ENCODE results near the gene ERGIC3. TPM values are rescaled to one million over a fixed set of nuclear protein-coding genes. Genes with fewer than 3 reads are reported as not detected.
"Not testable (repeated sequence)": the region's sequence is repeated elsewhere in the genome, so short reads cannot be mapped to it uniquely, and the experiment has no call there.

Gene ERGIC3
- total RNA-seq, 4 donors from 2014 or later, result 129 to 200 (median 163) TPM

GRCh38 chr20:35542990-35543389 is 1.1 kb downstream of the ERGIC3 start:
- peaks cover 0 to 21% (median 8%) of the 10 kb centered on the region in 3 donors for H3K4me1 ChIP-seq
- H3K27ac ChIP-seq, result no peak overlapping the region
- TF ChIP-seq POLR2A (IDR thresholded peaks at IDR 0.05) (no peak), EP300 (IDR thresholded peaks at IDR 0.05) (no peak), POLR2AphosphoS5 (IDR thresholded peaks at IDR 0.05) (no peak)
- TF ChIP-seq, protein P1, sequence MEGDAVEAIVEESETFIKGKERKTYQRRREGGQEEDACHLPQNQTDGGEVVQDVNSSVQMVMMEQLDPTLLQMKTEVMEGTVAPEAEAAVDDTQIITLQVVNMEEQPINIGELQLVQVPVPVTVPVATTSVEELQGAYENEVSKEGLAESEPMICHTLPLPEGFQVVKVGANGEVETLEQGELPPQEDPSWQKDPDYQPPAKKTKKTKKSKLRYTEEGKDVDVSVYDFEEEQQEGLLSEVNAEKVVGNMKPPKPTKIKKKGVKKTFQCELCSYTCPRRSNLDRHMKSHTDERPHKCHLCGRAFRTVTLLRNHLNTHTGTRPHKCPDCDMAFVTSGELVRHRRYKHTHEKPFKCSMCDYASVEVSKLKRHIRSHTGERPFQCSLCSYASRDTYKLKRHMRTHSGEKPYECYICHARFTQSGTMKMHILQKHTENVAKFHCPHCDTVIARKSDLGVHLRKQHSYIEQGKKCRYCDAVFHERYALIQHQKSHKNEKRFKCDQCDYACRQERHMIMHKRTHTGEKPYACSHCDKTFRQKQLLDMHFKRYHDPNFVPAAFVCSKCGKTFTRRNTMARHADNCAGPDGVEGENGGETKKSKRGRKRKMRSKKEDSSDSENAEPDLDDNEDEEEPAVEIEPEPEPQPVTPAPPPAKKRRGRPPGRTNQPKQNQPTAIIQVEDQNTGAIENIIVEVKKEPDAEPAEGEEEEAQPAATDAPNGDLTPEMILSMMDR (IDR thresholded peaks at IDR 0.05), result no peak
- ATAC-seq, result no peak
- peaks cover 0 to 47% of the 10 kb centered on the region in 2 donors for H3K36me3 ChIP-seq
- 100% methylated on average over 1 of the region's 1 CpG for WGBS, 2 donors (ENCODE audit: low coverage in 1 of 2)
- no peaks in the 10 kb centered on the region for H3K27me3 ChIP-seq
- no peak overlapping the region for H3K4me3 ChIP-seq
- no peaks in the 10 kb centered on the region for H3K9me3 ChIP-seq

DNA sequence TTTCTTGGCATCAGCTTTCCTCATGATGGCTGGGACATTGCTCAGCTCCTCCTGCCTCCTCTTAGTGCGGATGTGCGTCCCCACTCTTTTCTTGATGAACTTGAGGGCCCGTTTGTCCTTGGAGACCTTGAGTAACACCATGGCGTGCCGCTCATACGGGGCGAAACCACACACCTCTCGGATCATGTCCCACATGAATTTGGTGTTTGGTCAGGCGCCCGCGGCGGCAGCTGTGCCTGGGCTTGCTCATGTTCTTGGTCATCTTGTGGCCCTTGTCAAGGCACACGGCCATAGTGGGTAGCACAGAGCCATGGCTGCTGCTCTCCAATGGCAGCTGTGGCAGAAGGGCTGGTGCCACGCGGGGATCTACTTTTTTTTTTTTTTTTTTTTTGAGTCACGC is 2.6 kb downstream of the ERGIC3 start:
- 97% methylated on average over 8 of the region's 16 CpGs; no CpG with 5 or more reads in 1 of the 2 donors for WGBS, 2 donors (ENCODE audit: low coverage in 1 of 2)
- TF ChIP-seq POLR2AphosphoS5 (IDR thresholded peaks at IDR 0.05) (no peak), POLR2A (IDR thresholded peaks at IDR 0.05) (no peak), EP300 (IDR thresholded peaks at IDR 0.05) (no peak)
- TF ChIP-seq, protein P1 (IDR thresholded peaks at IDR 0.05), result no peak
- no peak overlapping the region for H3K27ac ChIP-seq
- ATAC-seq, result no peak
- peaks cover 0 to 62% of the 10 kb centered on the region in 2 donors for H3K36me3 ChIP-seq
- no peaks in the 10 kb centered on the region for H3K9me3 ChIP-seq
- no peaks in the 10 kb centered on the region for H3K27me3 ChIP-seq
- peaks cover 0 to 21% (median 8%) of the 10 kb centered on the region in 3 donors for H3K4me1 ChIP-seq
- H3K4me3 ChIP-seq, result no peak overlapping the region

GRCh38 chr20:35544941-35545340 is 3.1 kb downstream of the ERGIC3 start:
- not testable (repeated sequence) for ATAC-seq, H3K4me3 ChIP-seq, H3K27me3 ChIP-seq, H3K27ac ChIP-seq, H3K9me3 ChIP-seq
- WGBS, 2 donors (ENCODE audit: low coverage in 1 of 2), result 100% methylated on average over 1 of the region's 7 CpGs; no CpG with 5 or more reads in 1 of the 2 donors
- Histone ChIP-seq H3K4me1 (peaks cover 0 to 21% (median 8%) of the 10 kb centered on the region in 3 donors), H3K36me3 (peaks cover 0 to 67% of the 10 kb centered on the region in 2 donors)

DNA sequence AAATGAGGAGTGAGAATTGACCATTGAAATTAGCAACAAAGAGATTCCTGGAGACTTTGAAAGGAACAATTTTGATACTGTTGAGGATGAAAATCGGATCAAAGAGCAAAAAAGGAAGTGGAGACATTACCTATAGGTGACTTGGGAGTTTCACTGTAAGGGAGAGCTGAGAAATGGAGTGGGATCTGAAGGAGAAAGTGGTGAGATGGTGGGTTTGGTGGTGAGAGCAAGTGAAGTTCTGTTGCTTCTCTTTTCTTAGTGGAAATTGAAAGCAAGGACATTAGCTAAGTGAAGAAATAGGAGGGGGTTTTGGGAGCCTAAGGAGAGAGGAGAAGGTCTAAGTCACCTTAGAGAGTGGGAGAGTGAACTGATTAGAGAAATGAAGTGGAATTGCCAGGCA is 4.2 kb downstream of the ERGIC3 start:
- peaks cover 0 to 19% (median 8%) of the 10 kb centered on the region in 3 donors for H3K4me1 ChIP-seq
- no peaks in the 10 kb centered on the region for H3K9me3 ChIP-seq
- no peak for ATAC-seq
- TF ChIP-seq POLR2AphosphoS5 (IDR thresholded peaks at IDR 0.05) (no peak), POLR2A (IDR thresholded peaks at IDR 0.05) (no peak), EP300 (IDR thresholded peaks at IDR 0.05) (no peak)
- TF ChIP-seq, protein P1 (IDR thresholded peaks at IDR 0.05), result no peak
- H3K36me3 ChIP-seq, result peaks cover 0 to 79% of the 10 kb centered on the region in 2 donors
- WGBS, 2 donors (ENCODE audit: low coverage in 1 of 2), result 100% methylated on average over 1 of the region's 1 CpG; no CpG with 5 or more reads in 1 of the 2 donors
- no peak overlapping the region for H3K27ac ChIP-seq
- H3K4me3 ChIP-seq, result no peak overlapping the region
- H3K27me3 ChIP-seq, result no peaks in the 10 kb centered on the region

DNA sequence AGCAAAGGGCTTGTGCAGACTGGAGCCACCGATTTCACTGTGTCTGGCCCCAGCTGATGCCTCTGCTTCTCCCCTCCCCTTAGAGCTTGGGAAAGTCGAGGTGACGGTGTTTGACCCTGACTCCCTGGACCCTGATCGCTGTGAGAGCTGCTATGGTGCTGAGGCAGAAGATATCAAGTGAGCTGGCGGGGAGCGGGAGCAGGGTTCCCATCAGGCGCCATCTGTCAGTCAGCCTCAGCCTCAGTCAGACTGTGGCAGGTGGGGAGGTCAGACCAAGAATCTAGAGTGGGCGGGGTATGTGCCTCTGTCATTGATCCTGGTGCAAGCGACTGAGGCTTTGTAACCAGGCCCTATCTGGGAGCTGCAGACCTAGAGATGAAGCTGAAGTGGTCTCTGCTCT is 5.5 kb downstream of the ERGIC3 start:
- H3K9me3 ChIP-seq, result no peaks in the 10 kb centered on the region
- H3K36me3 ChIP-seq, result peaks cover 0 to 91% of the 10 kb centered on the region in 2 donors
- peaks cover 0 to 10% (median 5%) of the 10 kb centered on the region in 3 donors for H3K4me1 ChIP-seq
- WGBS, 2 donors (ENCODE audit: low coverage in 1 of 2), result 50 to 91% methylated on average over 1 to 3 of the region's 9 CpGs
- H3K27ac ChIP-seq, result no peak overlapping the region
- no peak for ATAC-seq
- TF ChIP-seq POLR2A (IDR thresholded peaks at IDR 0.05) (no peak), POLR2AphosphoS5 (IDR thresholded peaks at IDR 0.05) (no peak), EP300 (IDR thresholded peaks at IDR 0.05) (no peak)
- TF ChIP-seq, protein P1 (IDR thresholded peaks at IDR 0.05), result no peak
- no peaks in the 10 kb centered on the region for H3K27me3 ChIP-seq
- no peak overlapping the region for H3K4me3 ChIP-seq

Data from gastroesophageal sphincter (tissue), 4 donors.